ENCODE results near the gene KRT2.

The KRT2 gene

GRCh38 chr12:52682938-52683574 is 31.0 kb upstream of the KRT2 start:
- TF ChIP-seq TAF1 (IDR thresholded peaks at IDR 0.05; ENCODE audit: borderline replicate concordance, insufficient read depth, low read length), result no peak
- TF ChIP-seq POLR2AphosphoS5 (IDR thresholded peaks at IDR 0.05; ENCODE audit: low read depth, low read length), result no peak
- TF ChIP-seq SIN3A (IDR thresholded peaks at IDR 0.05; ENCODE audit: borderline replicate concordance, insufficient read depth, low read length), result no peak
- TF ChIP-seq REST (IDR thresholded peaks at IDR 0.05; ENCODE audit: insufficient read depth in 1 of 2, low read depth in 2 of 2, low read length in 2 of 2), result no peak
- TF ChIP-seq FOXP2 (optimal IDR thresholded peaks at IDR 0.05; ENCODE audit: borderline replicate concordance, extremely low read depth, extremely low read length, insufficient read depth), result no peak

GRCh38 chr12:52682381-52682660 is 30.3 kb upstream of the KRT2 start:
- TF ChIP-seq FOXP2 (optimal IDR thresholded peaks at IDR 0.05; ENCODE audit: borderline replicate concordance, extremely low read depth, extremely low read length, insufficient read depth) (no peak), REST (IDR thresholded peaks at IDR 0.05; ENCODE audit: insufficient read depth in 1 of 2, low read depth in 2 of 2, low read length in 2 of 2) (no peak), POLR2AphosphoS5 (IDR thresholded peaks at IDR 0.05; ENCODE audit: low read depth, low read length) (no peak), SIN3A (IDR thresholded peaks at IDR 0.05; ENCODE audit: borderline replicate concordance, insufficient read depth, low read length) (no peak), TAF1 (IDR thresholded peaks at IDR 0.05; ENCODE audit: borderline replicate concordance, insufficient read depth, low read length) (no peak)

GRCh38 chr12:52681526-52682380 is 29.7 kb upstream of the KRT2 start:
- TF ChIP-seq SIN3A (IDR thresholded peaks at IDR 0.05; ENCODE audit: borderline replicate concordance, insufficient read depth, low read length) (no peak), TAF1 (IDR thresholded peaks at IDR 0.05; ENCODE audit: borderline replicate concordance, insufficient read depth, low read length) (no peak), POLR2AphosphoS5 (IDR thresholded peaks at IDR 0.05; ENCODE audit: low read depth, low read length) (no peak), REST (IDR thresholded peaks at IDR 0.05; ENCODE audit: insufficient read depth in 1 of 2, low read depth in 2 of 2, low read length in 2 of 2) (no peak)

- TF ChIP-seq POLR2AphosphoS5 (IDR thresholded peaks at IDR 0.05; ENCODE audit: low read depth, low read length) (no peak), REST (IDR thresholded peaks at IDR 0.05; ENCODE audit: insufficient read depth in 1 of 2, low read depth in 2 of 2, low read length in 2 of 2) (no peak), SIN3A (IDR thresholded peaks at IDR 0.05; ENCODE audit: borderline replicate concordance, insufficient read depth, low read length) (no peak), TAF1 (IDR thresholded peaks at IDR 0.05; ENCODE audit: borderline replicate concordance, insufficient read depth, low read length) (no peak), FOXP2 (optimal IDR thresholded peaks at IDR 0.05; ENCODE audit: borderline replicate concordance, extremely low read depth, extremely low read length, insufficient read depth) (no peak)
These were observed 28.4 kb upstream of the KRT2 start, which contains the start of gene KRT1 for GRCh38 chr12:52680363-52680762. KRT1 (minus strand) TSS chr12:52680407; CDS start chr12:52680348, 59 bp downstream.
